Stimulated activated CD4-positive, alpha-beta T cell treated with anti-CD3 and anti-CD28 coated beads, TNF-alpha, amount 100 ng/mL, for 1 hour (primary cell): ENCODE data around the gene CEP250.
"Not testable (repeated sequence)": the region's sequence is repeated elsewhere in the genome, so short reads cannot be mapped to it uniquely, and the experiment has no call there.

Experiments
- DNase-seq, 3 donors: peaks; one replicate each; pipeline ENCODE4 v3.0.0-alpha.2; 2020; ENCODE audit warnings: low read depth in 3 of 3, low spot score in 1 of 3

The CEP250 gene

GRCh38 chr20:35523298-35523888 lies 68.0 kb downstream of the CEP250 start:
- no peak for DNase-seq

- DNase-seq, result no peak
These were observed 70.2 kb downstream of the CEP250 start for GRCh38 chr20:35525639-35526038.

- DNase-seq, result no peak
These were observed 71.8 kb downstream of the CEP250 start for GRCh38 chr20:35527122-35527769.

- DNase-seq, result no peak
These were observed 74.2 kb downstream of the CEP250 start, which contains the start of gene C20orf173 for GRCh38 chr20:35529552-35529951. Gene C20orf173, minus strand, starts transcription at chr20:35529652. Its CDS starts 279 bp downstream, at chr20:35529373.

- no peak for DNase-seq
These were observed 84.4 kb downstream of the CEP250 start for GRCh38 chr20:35539756-35540212.

GRCh38 chr20:35541118-35541782 lies 85.9 kb downstream of the CEP250 start:
- no peak for DNase-seq

- DNase-seq, result peak; percentile 90 to 96 (median 94)
These were observed 86.6 kb downstream of the CEP250 start, which contains the start of gene ERGIC3 for GRCh38 chr20:35541783-35542662. Gene ERGIC3, plus strand, starts transcription at chr20:35542078. Its CDS starts 20 bp downstream, at chr20:35542098.

- DNase-seq, result no peak
These were observed 87.6 kb downstream of the CEP250 start for GRCh38 chr20:35542990-35543389.

- DNase-seq, result no peak
These were observed 89.0 kb downstream of the CEP250 start for GRCh38 chr20:35544436-35544835.

- DNase-seq, result not testable (repeated sequence)
These were observed 89.5 kb downstream of the CEP250 start for GRCh38 chr20:35544941-35545340.

- DNase-seq, result no peak
These were observed 90.7 kb downstream of the CEP250 start for GRCh38 chr20:35546127-35546526.

- DNase-seq, result no peak
These were observed 91.9 kb downstream of the CEP250 start for GRCh38 chr20:35547329-35547728.

GRCh38 chr20:35551503-35551902 lies 96.1 kb downstream of the CEP250 start:
- no peak for DNase-seq

- no peak for DNase-seq
These were observed 97.5 kb downstream of the CEP250 start for GRCh38 chr20:35552914-35553313.

- not testable (repeated sequence) for DNase-seq
These were observed 100.1 kb downstream of the CEP250 start for GRCh38 chr20:35555461-35555860.

- no peak for DNase-seq
These were observed 100.7 kb downstream of the CEP250 start for GRCh38 chr20:35555951-35556645.

- no peak for DNase-seq
These were observed 101.5 kb downstream of the CEP250 start for GRCh38 chr20:35556871-35557270.

- DNase-seq, result no peak
These were observed 103.1 kb downstream of the CEP250 start for GRCh38 chr20:35558451-35558850.

- DNase-seq, result no peak
These were observed 103.8 kb downstream of the CEP250 start for GRCh38 chr20:35559042-35559693.

GRCh38 chr20:35560105-35560511 lies 104.7 kb downstream of the CEP250 start:
- DNase-seq, result no peak
